WTC11 (cell line): ENCODE data around the gene P3H1.

Experiments used
- CTCF ChIP-seq: fragments of 200-600 bp; IDR thresholded peaks from 2 replicates; pipeline ENCODE4 v1.8.0; 2022; ENCODE audit warnings: antibody characterized with exemption
- HMGXB4 ChIP-seq: sonication (generic); formaldehyde crosslinking; IDR thresholded peaks from 2 replicates; pipeline ENCODE4 v1.8.1; 2023; ENCODE audit warnings: mild to moderate bottlenecking, moderate library complexity, missing genetic modification reagents
- NR3C1 ChIP-seq: sonication (generic); formaldehyde crosslinking; conservative IDR thresholded peaks from 2 replicates; pipeline ENCODE4 v1.8.1; 2023; ENCODE audit warnings: low read depth, mild to moderate bottlenecking, missing genetic modification reagents
- SMAD4 ChIP-seq: sonication (generic); formaldehyde crosslinking; IDR thresholded peaks from 2 replicates; pipeline ENCODE4 v1.8.0; 2022; ENCODE audit warnings: mild to moderate bottlenecking, missing genetic modification reagents
- SP1 ChIP-seq: sonication (generic); formaldehyde crosslinking; conservative IDR thresholded peaks from 2 replicates; pipeline ENCODE4 v1.8.1; 2022; ENCODE audit warnings: missing genetic modification reagents
- TEAD4 ChIP-seq: sonication (generic); formaldehyde crosslinking; IDR thresholded peaks from 2 replicates; pipeline ENCODE4 v1.8.0; 2022; ENCODE audit warnings: mild to moderate bottlenecking, missing genetic modification reagents
- ZNF138 ChIP-seq: sonication (generic); formaldehyde crosslinking; conservative IDR thresholded peaks from 2 replicates; pipeline ENCODE4 v1.8.1; 2022; ENCODE audit warnings: mild to moderate bottlenecking, moderate library complexity, missing genetic modification reagents
- TF ChIP-seq, protein P1 (sequence below): sonication (generic); formaldehyde crosslinking; IDR thresholded peaks from 2 replicates; pipeline ENCODE4 v1.8.1; 2022; ENCODE audit warnings: mild to moderate bottlenecking, moderate library complexity, missing genetic modification reagents

DNA sequence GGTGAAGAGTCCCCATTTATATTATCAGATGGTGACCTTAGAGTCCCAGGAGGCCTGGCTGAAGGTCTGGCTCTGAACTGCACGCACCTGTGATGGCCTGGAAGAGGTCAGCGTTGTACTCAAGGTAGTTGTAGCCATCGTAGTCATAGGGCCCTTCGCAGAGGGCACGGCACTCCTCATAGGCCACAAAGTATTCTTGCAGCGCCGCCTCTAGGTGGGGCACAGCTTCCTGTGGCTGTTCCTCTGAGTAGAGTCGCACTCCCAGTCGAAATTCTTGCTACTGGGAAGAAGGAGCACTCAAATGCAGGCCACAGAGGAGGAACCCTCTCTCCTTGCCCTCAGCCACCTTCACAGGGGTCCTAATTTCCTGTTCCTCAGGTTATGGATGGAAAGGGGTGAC lies 7.7 kb downstream of the P3H1 start:
- TF ChIP-seq, protein P1, sequence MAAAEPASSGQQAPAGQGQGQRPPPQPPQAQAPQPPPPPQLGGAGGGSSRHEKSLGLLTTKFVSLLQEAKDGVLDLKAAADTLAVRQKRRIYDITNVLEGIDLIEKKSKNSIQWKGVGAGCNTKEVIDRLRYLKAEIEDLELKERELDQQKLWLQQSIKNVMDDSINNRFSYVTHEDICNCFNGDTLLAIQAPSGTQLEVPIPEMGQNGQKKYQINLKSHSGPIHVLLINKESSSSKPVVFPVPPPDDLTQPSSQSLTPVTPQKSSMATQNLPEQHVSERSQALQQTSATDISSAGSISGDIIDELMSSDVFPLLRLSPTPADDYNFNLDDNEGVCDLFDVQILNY (CRISPR knock-in tag) = no peak
- TF ChIP-seq CTCF = no peak
- no peak for TF ChIP-seq NR3C1 (CRISPR knock-in tag)
- no peak for TF ChIP-seq TEAD4 (CRISPR knock-in tag)
- TF ChIP-seq ZNF138 = no peak
- TF ChIP-seq SP1 (CRISPR knock-in tag) = no peak
- no peak for TF ChIP-seq SMAD4 (CRISPR knock-in tag)
- TF ChIP-seq HMGXB4 (CRISPR knock-in tag) = no peak
